Endodermal cell (in vitro differentiated cells): Measurements from ENCODE around the gene GABRB1. TPM values are rescaled to one million over a fixed set of nuclear protein-coding genes. Genes with fewer than 3 reads are reported as not detected.

Source experiments
- DNase-seq: peaks from one replicate; pipeline ENCODE4 v3.0.0-alpha.2; 2017
- H3K27ac ChIP-seq: 2 replicates; pipeline ENCODE4 v1.5.1; 2013; ENCODE audit warnings: mild to moderate bottlenecking, low read depth, low read length, moderate library complexity
- H3K27me3 ChIP-seq: 2 replicates; pipeline ENCODE4 v1.6.1; 2013; ENCODE audit warnings: mild to moderate bottlenecking, low read length, moderate library complexity; ENCODE audit not compliant: insufficient read depth, control insufficient read depth, poor library complexity, severe bottlenecking
- H3K36me3 ChIP-seq: 2 replicates; pipeline ENCODE4 v1.7.0; 2013; ENCODE audit warnings: mild to moderate bottlenecking, low read length, moderate library complexity; ENCODE audit not compliant: control insufficient read depth, insufficient read depth
- H3K4me1 ChIP-seq: one replicate; pipeline ENCODE4 v1.7.0; 2013; ENCODE audit warnings: low read length; ENCODE audit not compliant: control insufficient read depth, insufficient read depth
- H3K4me3 ChIP-seq: 2 replicates; pipeline ENCODE4 v1.5.1; 2013; ENCODE audit warnings: mild to moderate bottlenecking, low read length, moderate library complexity
- H3K9ac ChIP-seq: 2 replicates; pipeline ENCODE4 v1.6.1; 2013; ENCODE audit warnings: mild to moderate bottlenecking, low read length, moderate library complexity; ENCODE audit not compliant: poor library complexity, severe bottlenecking; ENCODE audit errors: extremely low read depth
- H3K9me3 ChIP-seq: 2 replicates; pipeline ENCODE4 v1.6.1; 2013; ENCODE audit warnings: mild to moderate bottlenecking, low read length, moderate library complexity; ENCODE audit not compliant: control insufficient read depth
- H3K27ac Mint-ChIP-seq: 2 replicates; pipeline ENCODE4 v1.8.0; 2020; ENCODE audit warnings: mixed read lengths
- H3K27me3 Mint-ChIP-seq: 2 replicates; pipeline ENCODE4 v1.8.0; 2021; ENCODE audit warnings: mild to moderate bottlenecking, mixed read lengths; ENCODE audit not compliant: insufficient read depth
- H3K36me3 Mint-ChIP-seq: 2 replicates; pipeline ENCODE4 v1.8.0; 2020; ENCODE audit warnings: low read depth, mixed read lengths
- H3K4me1 Mint-ChIP-seq: 2 replicates; pipeline ENCODE4 v1.8.0; 2020; ENCODE audit warnings: mixed read lengths
- H3K4me3 Mint-ChIP-seq: 2 replicates; pipeline ENCODE4 v1.8.0; 2020; ENCODE audit warnings: mild to moderate bottlenecking, moderate library complexity, mixed read lengths
- H3K9me3 Mint-ChIP-seq: 2 replicates; pipeline ENCODE4 v1.8.0; 2020; ENCODE audit warnings: mild to moderate bottlenecking, mixed read lengths
- WGBS, 2 experiments: methylation state at CpG; one replicate each; pipeline versions ENCODE4 v1.1.5 to v1.1.7; 2013; ENCODE audit warnings: missing lambda C conversion rate in 2 of 2, mixed read lengths in 1 of 2; ENCODE audit not compliant: insufficient coverage in 1 of 2, insufficient read length in 1 of 2; 5-methylcytosine and 5-hydroxymethylcytosine counted together
- total RNA-seq, 2 donors: library from RNA; stranded (reverse); fragmentation: NEBNext Ultra II Directional in 1 of 2; extraction: Animal tissue kit (Norgen Biotek cat#: 25700) in 1 of 2; gene quantifications; 2 replicates in 1 of 2; 3 replicates in 1 of 2; pipeline ENCODE4 v1.2.1, GENCODE V29; 2021
- TF ChIP-seq, protein P1 (sequence below): fragments of 200-600 bp; sonication (generic); conservative IDR thresholded peaks from 2 replicates; pipeline ENCODE4 v1.5.0; 2021; ENCODE audit warnings: antibody characterized with exemption, mild to moderate bottlenecking

GABRB1 gene
- total RNA-seq, 2 donors from 2014 or later: not detected

DNA sequence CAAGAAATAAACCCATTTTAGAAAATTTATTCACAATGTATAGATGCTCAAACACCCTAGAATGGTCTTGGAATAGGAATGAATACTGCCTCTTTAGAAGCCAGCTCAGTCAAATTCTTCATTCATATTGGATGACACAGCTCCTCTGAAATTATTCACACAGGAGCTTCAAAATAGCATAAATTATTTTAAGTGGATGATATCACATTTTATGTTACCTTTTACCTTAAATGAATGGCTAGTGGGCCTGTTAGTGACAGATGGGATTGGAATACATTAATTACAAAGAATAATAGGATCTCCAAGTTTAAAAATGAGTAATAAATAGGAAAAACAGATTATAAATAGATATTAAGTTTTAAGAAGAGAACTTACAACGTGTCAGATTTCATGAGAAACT lies 184.4 kb downstream of the GABRB1 start:
- H3K4me3 ChIP-seq: no peak overlapping the region
- 42% methylated on average over 1 of the region's 1 CpG; no CpG with 5 or more reads in 1 of the 2 experiments for WGBS, 2 experiments
- no peaks in the 10 kb centered on the region for H3K36me3 ChIP-seq
- peaks cover 6% of the 10 kb centered on the region for H3K27me3 ChIP-seq
- H3K4me1 ChIP-seq: no peaks in the 10 kb centered on the region
- no peak overlapping the region for H3K4me3 Mint-ChIP-seq
- no peaks in the 10 kb centered on the region for H3K9me3 ChIP-seq
- TF ChIP-seq, protein P1, sequence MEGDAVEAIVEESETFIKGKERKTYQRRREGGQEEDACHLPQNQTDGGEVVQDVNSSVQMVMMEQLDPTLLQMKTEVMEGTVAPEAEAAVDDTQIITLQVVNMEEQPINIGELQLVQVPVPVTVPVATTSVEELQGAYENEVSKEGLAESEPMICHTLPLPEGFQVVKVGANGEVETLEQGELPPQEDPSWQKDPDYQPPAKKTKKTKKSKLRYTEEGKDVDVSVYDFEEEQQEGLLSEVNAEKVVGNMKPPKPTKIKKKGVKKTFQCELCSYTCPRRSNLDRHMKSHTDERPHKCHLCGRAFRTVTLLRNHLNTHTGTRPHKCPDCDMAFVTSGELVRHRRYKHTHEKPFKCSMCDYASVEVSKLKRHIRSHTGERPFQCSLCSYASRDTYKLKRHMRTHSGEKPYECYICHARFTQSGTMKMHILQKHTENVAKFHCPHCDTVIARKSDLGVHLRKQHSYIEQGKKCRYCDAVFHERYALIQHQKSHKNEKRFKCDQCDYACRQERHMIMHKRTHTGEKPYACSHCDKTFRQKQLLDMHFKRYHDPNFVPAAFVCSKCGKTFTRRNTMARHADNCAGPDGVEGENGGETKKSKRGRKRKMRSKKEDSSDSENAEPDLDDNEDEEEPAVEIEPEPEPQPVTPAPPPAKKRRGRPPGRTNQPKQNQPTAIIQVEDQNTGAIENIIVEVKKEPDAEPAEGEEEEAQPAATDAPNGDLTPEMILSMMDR: no peak
- peaks cover 2% of the 10 kb centered on the region for H3K27me3 Mint-ChIP-seq
- no peaks in the 10 kb centered on the region for H3K9me3 Mint-ChIP-seq
- H3K36me3 Mint-ChIP-seq: no peaks in the 10 kb centered on the region
- no peak for DNase-seq
- no peak overlapping the region for H3K9ac ChIP-seq
- H3K4me1 Mint-ChIP-seq: peaks cover 10% of the 10 kb centered on the region
- no peak overlapping the region for H3K27ac ChIP-seq
- H3K27ac Mint-ChIP-seq: no peak overlapping the region

DNA sequence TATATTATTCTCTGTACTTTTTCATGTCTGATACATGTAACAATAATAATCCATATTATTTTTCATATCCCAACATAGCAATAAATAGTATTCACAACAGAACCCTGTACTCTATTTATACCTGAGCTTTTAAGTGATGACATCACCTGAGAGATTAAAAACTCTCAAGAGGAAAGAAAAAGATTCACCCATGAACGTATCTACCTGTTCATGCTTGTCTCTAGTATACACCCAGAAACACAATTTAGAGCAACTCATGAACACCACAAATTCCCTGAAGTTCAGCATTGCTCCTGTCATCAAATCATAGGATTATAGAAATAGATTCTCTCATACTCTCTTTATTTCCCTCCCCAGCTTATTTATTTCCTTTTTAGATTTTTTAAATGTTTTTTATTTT lies 185.9 kb downstream of the GABRB1 start:
- Histone ChIP-seq H3K27me3 (peaks cover 6% of the 10 kb centered on the region), H3K9me3 (no peaks in the 10 kb centered on the region), H3K4me3 (no peak overlapping the region), H3K36me3 (no peaks in the 10 kb centered on the region), H3K9ac (no peak overlapping the region), H3K4me1 (no peaks in the 10 kb centered on the region), H3K27ac (no peak overlapping the region)
- Mint-ChIP-seq H3K4me1 (peaks cover 9% of the 10 kb centered on the region), H3K36me3 (no peaks in the 10 kb centered on the region), H3K4me3 (no peak overlapping the region), H3K27me3 (peaks cover 2% of the 10 kb centered on the region), H3K27ac (no peak overlapping the region), H3K9me3 (no peaks in the 10 kb centered on the region)
- WGBS, 2 experiments: 100% methylated on average over 1 of the region's 1 CpG; no CpG with 5 or more reads in 1 of the 2 experiments
- TF ChIP-seq, protein P1: no peak
- no peak for DNase-seq

DNA sequence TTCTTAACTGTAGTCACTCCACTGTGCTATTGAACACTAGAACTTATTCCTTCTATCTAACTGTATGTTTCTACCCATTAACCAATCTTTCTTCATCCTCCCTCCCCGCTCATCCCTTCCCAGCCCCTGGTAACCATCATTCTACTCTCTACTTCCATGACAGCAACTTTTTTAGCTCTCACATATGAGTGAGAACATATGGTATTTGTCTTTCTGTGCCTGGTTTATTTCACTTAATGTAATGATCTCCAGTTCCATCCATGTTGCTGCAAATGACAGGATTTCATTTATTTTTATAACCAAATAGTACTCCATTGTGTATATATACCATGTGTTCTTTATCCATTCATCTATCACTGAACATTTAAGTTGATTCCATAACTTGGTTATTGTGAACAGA lies 186.5 kb downstream of the GABRB1 start:
- Mint-ChIP-seq H3K27ac (no peak overlapping the region), H3K27me3 (peaks cover 2% of the 10 kb centered on the region), H3K9me3 (no peaks in the 10 kb centered on the region), H3K4me1 (peaks cover 6% of the 10 kb centered on the region), H3K4me3 (no peak overlapping the region), H3K36me3 (no peaks in the 10 kb centered on the region)
- Histone ChIP-seq H3K36me3 (no peaks in the 10 kb centered on the region), H3K9ac (no peak overlapping the region), H3K4me1 (no peaks in the 10 kb centered on the region), H3K4me3 (no peak overlapping the region), H3K27ac (no peak overlapping the region), H3K27me3 (peaks cover 6% of the 10 kb centered on the region), H3K9me3 (no peaks in the 10 kb centered on the region)
- WGBS, 2 experiments: 83% methylated on average over 1 of the region's 1 CpG; no CpG with 5 or more reads in 1 of the 2 experiments
- DNase-seq: no peak
- TF ChIP-seq, protein P1: no peak
